Panc1 (cell line): ENCODE data around the gene MIS18A. TPM values are rescaled to one million over a fixed set of nuclear protein-coding genes. Genes with fewer than 3 reads are reported as not detected.
A peak's percentile ranks its signal among the peaks of the same experiment; 100 is the strongest.

ENCODE experiments used
- ATAC-seq: fragments of 200-7000 bp; cut with Tn5 transposase; 2 replicates; pipeline ENCODE4 v1.9.1; 2020; ENCODE audit warnings: mild to moderate bottlenecking, moderate library complexity
- Bru-seq: library from RNA; stranded (reverse); fragments of 400-500 nt; gene quantifications from one replicate; lab custom pipeline; 2021; lab: Mats Ljungman, UMichigan
- BruChase-seq, 2 experiments: library from RNA; stranded (reverse); fragments of 400-500 nt; gene quantifications; one replicate each; lab custom pipeline; 2021; lab: Mats Ljungman, UMichigan
- BruUV-seq: library from RNA; stranded (reverse); fragments of 400-500 nt; replicated peaks from 2 replicates; lab custom pipeline; 2021; lab: Mats Ljungman, UMichigan
- CTCF ChIA-PET: fragments of 300-600 bp; sonication (Branson Sonifier 250); formaldehyde crosslinking; loops from one replicate; lab custom pipeline; 2022; ENCODE audit warnings: antibody characterized with exemption; lab: Charles Lee
- POLR2A ChIA-PET: fragments of 300-600 bp; sonication (Branson Sonifier 250); formaldehyde crosslinking; loops from one replicate; lab custom pipeline; 2022; ENCODE audit warnings: antibody characterized with exemption; lab: Charles Lee
- DNase-seq: peaks from one replicate; pipeline ENCODE4 v3.0.0-alpha.2; 2010; ENCODE audit warnings: low read depth, low spot score
- H3K27ac ChIP-seq: 2 replicates; pipeline ENCODE4 v1.5.1; 2011; ENCODE audit warnings: mild to moderate bottlenecking, low read length, inconsistent platforms
- H3K27me3 ChIP-seq: fragments of 200-500 bp; sonication (Bioruptor generic); 2 replicates; pipeline ENCODE4 v1.6.0; 2014; ENCODE audit warnings: low read length, inconsistent platforms; ENCODE audit not compliant: control insufficient read depth, insufficient read depth
- H3K36me3 ChIP-seq: fragments of 200-500 bp; sonication (Bioruptor generic); 2 replicates; pipeline ENCODE4 v1.5.1; 2014; ENCODE audit warnings: inconsistent platforms, mild to moderate bottlenecking, low read length, moderate library complexity; ENCODE audit not compliant: control insufficient read depth, insufficient read depth
- H3K4me1 ChIP-seq: 2 replicates; pipeline ENCODE4 v1.5.1; 2011; ENCODE audit warnings: inconsistent platforms, mild to moderate bottlenecking, low read length, moderate library complexity; ENCODE audit not compliant: control insufficient read depth, insufficient read depth
- H3K4me3 ChIP-seq, 2 experiments: 2 replicates each; pipeline ENCODE4 v1.5.1; 2011 to 2012; ENCODE audit warnings: low read depth in 2 of 2, low read length in 2 of 2, mild to moderate bottlenecking in 2 of 2, inconsistent platforms in 1 of 2, moderate library complexity in 1 of 2
- H3K9me3 ChIP-seq: fragments of 200-500 bp; sonication (Bioruptor generic); 2 replicates; pipeline ENCODE4 v1.5.1; 2014; ENCODE audit warnings: low read depth, mild to moderate bottlenecking, inconsistent platforms, low read length, moderate library complexity; ENCODE audit not compliant: control insufficient read depth, insufficient read depth
- CTCF ChIP-seq: fragments of 450-650 bp; IDR thresholded peaks from 2 replicates; pipeline ENCODE4 v1.5.1; 2017; ENCODE audit warnings: mild to moderate bottlenecking
- POLR2AphosphoS5 ChIP-seq: IDR thresholded peaks from 2 replicates; pipeline ENCODE4 v1.6.1; 2012; ENCODE audit warnings: mild to moderate bottlenecking, low read depth, low read length, moderate library complexity
- REST ChIP-seq, 2 experiments: IDR thresholded peaks; 2 replicates each; pipeline ENCODE4 v1.6.1; 2011 to 2012; ENCODE audit warnings: low read depth in 2 of 2, control low read depth in 1 of 2, low read length in 1 of 2, mild to moderate bottlenecking in 1 of 2, moderate library complexity in 1 of 2; ENCODE audit not compliant: insufficient read depth in 1 of 2
- SIN3A ChIP-seq: IDR thresholded peaks from 2 replicates; pipeline ENCODE4 v1.6.1; 2012; ENCODE audit warnings: low read depth, mild to moderate bottlenecking, low read length, moderate library complexity, borderline replicate concordance; ENCODE audit not compliant: insufficient read depth
- TCF7L2 ChIP-seq: IDR thresholded peaks from 2 replicates; pipeline ENCODE4 v1.6.1; 2011; ENCODE audit warnings: mild to moderate bottlenecking, low read depth, low read length, inconsistent platforms
- in situ Hi-C: cut with HindIII; loops from 2 replicates; pipeline ENCODE4 v1.10.0; 2016; ENCODE audit warnings: low sequenced_read_pairs, low pct_unique_long_range_greater_than_20kb
- intact Hi-C: fragments of 100-400 bp; cut with micrococcal nuclease; formaldehyde crosslinking; loops from one replicate; pipeline ENCODE4 v1.10.0; 2022; ENCODE audit not compliant: unreplicated experiment
- long read RNA-seq: library from polyadenylated mRNA; unstranded; transcript quantifications from one replicate; pipeline ENCODE4 v2.0.0, GENCODE V29; 2021; ENCODE audit not compliant: unreplicated experiment
- polyA plus RNA-seq: library from polyadenylated mRNA; unstranded; fragments of >200 nt; gene quantifications from one replicate; pipeline ENCODE4 v1.2.1, GENCODE V29; 2012; ENCODE audit warnings: missing spikeins; ENCODE audit not compliant: insufficient read length
- total RNA-seq: library from RNA; stranded (reverse); gene quantifications from one replicate; pipeline ENCODE4 v1.2.1, GENCODE V29; 2021; ENCODE audit not compliant: unreplicated experiment

The MIS18A gene
- total RNA-seq, result 16.3 TPM
- 12.4 TPM for polyA plus RNA-seq
- percentile 69 among the genes with signal in this experiment for Bru-seq, nascent RNA
- percentile 80 among the genes with signal in this experiment for BruChase-seq, experiment 1, labeled RNA remaining after a 2-hour chase
- percentile 84 among the genes with signal in this experiment for BruChase-seq, experiment 2, labeled RNA remaining after a 6-hour chase
- long read RNA-seq, transcript MIS18A-201 (5 exons, 1,575 nt), result major isoform, 19 of 21 reads
- long read RNA-seq, partial matches to known transcripts, result 0 of 21 reads
- long read RNA-seq, other reads (novel, unspliced or antisense), result 2 of 21 reads

GRCh38 chr21:32278518-32279376 is at the start of gene MIS18A:
Gene MIS18A (minus strand): TSS chr21:32279049. CDS start chr21:32279014, 35 bp downstream.
- Histone ChIP-seq H3K4me3 (peak within 1 kb of the TSS; percentile 86 to 87), H3K36me3 (peaks cover 2% of the 10 kb centered on the region), H3K27ac (peak within 1 kb of the TSS; percentile 76), H3K27me3 (no peaks in the 10 kb centered on the region), H3K4me1 (peaks cover 11% of the 10 kb centered on the region), H3K9me3 (no peaks in the 10 kb centered on the region)
- ChIA-PET POLR2A (no interaction called here), CTCF (no interaction called here)
- peak; percentile 87; the same call in 1 of the 2 replicates for TF ChIP-seq POLR2AphosphoS5
- TF ChIP-seq REST (IDR thresholded peaks at IDR 0.05; ENCODE audit: insufficient read depth in 1 of 2, low read depth in 2 of 2, low read length in 1 of 2), result 0 out of 4 replicates have a peak, but pooled peaks of 1 of the 2 experiments have one; percentile 41
- TF ChIP-seq CTCF, result no peak
- no peak for TF ChIP-seq TCF7L2
- TF ChIP-seq SIN3A, result peak; percentile 88
- in situ Hi-C loops (no loop called here), intact Hi-C loops (no loop called here)
- DNase-seq (peak; percentile 67), ATAC-seq (peak; percentile 95)
- BruUV-seq, result no TSS peak

GRCh38 chr21:32328595-32328994 is 49.7 kb upstream of the MIS18A start:
- BruUV-seq, result no TSS peak
- CTCF ChIA-PET, result no interaction called here
- Histone ChIP-seq H3K27ac (no peak overlapping the region), H3K9me3 (no peaks in the 10 kb centered on the region), H3K4me1 (no peaks in the 10 kb centered on the region), H3K27me3 (no peaks in the 10 kb centered on the region), H3K36me3 (peaks cover 27% of the 10 kb centered on the region), H3K4me3 (no peak overlapping the region)
- in situ Hi-C loops (no loop called here), intact Hi-C loops (no loop called here)
- DNase-seq, result no peak
- no peak for ATAC-seq
- TF ChIP-seq REST (IDR thresholded peaks at IDR 0.05; ENCODE audit: insufficient read depth in 1 of 2, low read depth in 2 of 2, low read length in 1 of 2) (no peak), SIN3A (no peak), POLR2AphosphoS5 (no peak), TCF7L2 (no peak), CTCF (no peak)
- POLR2A ChIA-PET, result no interaction called here
